ENCODE measurements around the gene SDF2. TPM values are rescaled to one million over a fixed set of nuclear protein-coding genes. Genes with fewer than 3 reads are reported as not detected.

Gene SDF2
- total and polyA plus RNA-seq, 2 of the 4 experiments (the other 2 are of a cell fraction) = 76.0 to 81.7 TPM

DNA sequence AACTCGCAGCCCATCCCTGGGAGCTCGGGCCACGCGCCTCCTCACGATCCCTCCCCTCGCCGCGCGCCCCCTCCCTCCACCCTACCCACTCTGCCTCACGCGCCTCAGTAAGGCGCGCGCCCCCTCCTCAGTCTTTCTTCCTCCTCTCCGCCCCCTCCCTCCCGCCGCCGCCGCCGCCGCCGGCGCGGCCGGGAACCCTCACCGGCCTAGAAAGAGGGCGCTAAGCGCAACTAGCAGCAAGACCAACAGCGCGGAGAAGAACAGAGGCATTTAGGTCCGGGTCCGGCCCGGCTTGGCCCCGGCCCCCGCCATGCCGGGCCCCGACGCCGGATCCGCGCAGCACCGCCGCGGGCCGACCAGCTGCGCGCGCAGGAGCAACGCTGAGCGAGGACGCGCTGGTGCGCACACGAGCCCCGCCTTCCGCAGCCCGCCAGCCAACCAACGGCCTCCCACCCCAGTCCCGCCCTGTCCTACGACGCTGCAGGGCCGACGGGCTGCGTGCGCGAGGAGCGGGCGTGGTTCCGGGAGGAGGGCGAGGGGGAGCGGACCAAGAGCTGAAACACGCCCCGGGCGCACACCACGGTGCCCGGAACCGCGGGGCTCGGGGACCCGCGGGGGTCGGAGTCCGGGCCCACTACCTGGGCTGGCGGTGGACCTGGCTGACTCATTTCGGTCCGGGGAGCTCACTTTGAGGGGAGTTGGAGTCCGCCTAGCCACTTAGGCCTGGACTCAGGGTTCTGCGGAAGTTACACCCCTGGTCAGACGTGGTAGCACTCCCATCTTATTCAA is 16.7 kb downstream of the SDF2 start, which contains the start of gene BLTP2:
Gene BLTP2, minus strand, starts transcription at position 372 of the 789 bp plus-strand sequence. Its CDS starts 102 bp downstream, at position 270.
- Histone ChIP-seq H3K4me1 (ENCODE audit: control insufficient read depth, insufficient read depth, low read length) (peaks cover 2% of the 10 kb centered on the region; the same call in 1 of the 2 replicates), H2AFZ (replicated peaks; ENCODE audit: low read length, poor library complexity) (peak within 1 kb of the TSS; percentile 94), H3K27ac (ENCODE audit: insufficient read depth, low read length) (peak within 1 kb of the TSS; percentile 86), H3K14ac (replicated peaks; ENCODE audit: low read depth, low read length) (peak within 1 kb of the TSS; percentile 64), H3K27me3 (ENCODE audit: control insufficient read depth, insufficient read depth, low read length) (no peaks in the 10 kb centered on the region), H3K79me1 (ENCODE audit: low read depth in 1 of 2, low read length in 2 of 2) (peaks cover 32 to 57% of the 10 kb centered on the region in 2 experiments), H4K91ac (ENCODE audit: insufficient read depth, low read depth, low read length) (peak within 1 kb of the TSS; percentile 54), H3K9ac (ENCODE audit: low read depth, low read length) (peak within 1 kb of the TSS; percentile 94), H3K56ac (ENCODE audit: extremely low read depth, insufficient read depth, low read length) (peak within 1 kb of the TSS; percentile 74; the same call in 1 of the 2 replicates), H4K5ac (ENCODE audit: low read depth, low read length) (peak within 1 kb of the TSS; percentile 85), H3K9me3 (ENCODE audit: control insufficient read depth, insufficient read depth, low read length) (no peaks in the 10 kb centered on the region), H2AK5ac (ENCODE audit: low read depth, low read length) (peak within 1 kb of the TSS; percentile 93), H3K9me1 (ENCODE audit: insufficient read depth, low read length) (no peaks in the 10 kb centered on the region), H3K4me2 (ENCODE audit: low read depth, low read length) (peak within 1 kb of the TSS; percentile 99), H2BK5ac (ENCODE audit: low read depth, low read length, poor library complexity, severe bottlenecking) (peak within 1 kb of the TSS; percentile 82), H2BK20ac (ENCODE audit: low read depth, low read length) (no peak within 1 kb of the TSS), H3K36me3 (ENCODE audit: control insufficient read depth, insufficient read depth, low read length) (peaks cover 28% of the 10 kb centered on the region), H4K20me1 (ENCODE audit: insufficient read depth, low read length) (peaks cover 13% of the 10 kb centered on the region; the same call in 1 of the 2 replicates), H3K23ac (ENCODE audit: low read depth, low read length) (peak within 1 kb of the TSS; percentile 72), H4K8ac (ENCODE audit: low read depth in 2 of 2, low read length in 2 of 2) (peak within 1 kb of the TSS; percentile 92 to 96), H3K18ac (ENCODE audit: low read depth, low read length) (peak within 1 kb of the TSS; percentile 49), H2BK15ac (ENCODE audit: low read depth, low read length) (no peak within 1 kb of the TSS), H3K4ac (ENCODE audit: low read depth, low read length) (peak within 1 kb of the TSS; percentile 78), H2BK120ac (ENCODE audit: low read depth, low read length) (no peak within 1 kb of the TSS), H3K4me3 (ENCODE audit: insufficient read depth, low read depth, low read length) (peak within 1 kb of the TSS; percentile 87), H2AK9ac (replicated peaks; ENCODE audit: low read depth, low read length, poor library complexity) (peak within 1 kb of the TSS; percentile 91)
- dilution Hi-C loops (cut with HindIII; ENCODE audit: low sequenced_read_pairs, unreplicated experiment) (no loop called here), in situ Hi-C loops (cut with MboI; ENCODE audit: low sequenced_read_pairs) (no loop called here), intact Hi-C loops (cut with micrococcal nuclease) (loop anchor here (2.0 kb wide), 1 partner anchor 66 kb away; the partner anchor contains the start of gene PROCA1)
- BruUV-seq (replicated peaks) = no TSS peak
- ChIA-PET CTCF (interaction anchor here (0.8 to 1.7 kb wide), 4 partner anchors 13 to 82 kb away, joined by 3 to 5 read pairs (median 4); no protein-coding TSS in a partner anchor), POLR2A (ENCODE audit: unreplicated experiment) (no interaction called here)
- 1% methylated on average over 31 of the region's 89 CpGs; no CpG with 5 or more reads in 1 of the 2 experiments for WGBS, 2 experiments (ENCODE audit: extremely low coverage in 2 of 2, insufficient read length in 1 of 2)
- DNase-seq (peak; percentile 92), ATAC-seq (ENCODE audit: low read depth) (peak; percentile 99)
- TF ChIP-seq CEBPB (IDR thresholded peaks at IDR 0.05; ENCODE audit: low read depth, low read length) (no peak), RAD21 (IDR thresholded peaks at IDR 0.05; ENCODE audit: low read length) (no peak), RFX5 (IDR thresholded peaks at IDR 0.05; ENCODE audit: low read depth, low read length) (no peak), NFE2L2 (IDR thresholded peaks at IDR 0.05; ENCODE audit: low read depth, low read length) (no peak), BHLHE40 (IDR thresholded peaks at IDR 0.05; ENCODE audit: low read depth, low read length) (no peak), CHD1 (IDR thresholded peaks at IDR 0.05; ENCODE audit: low read depth, low read length) (no peak), RCOR1 (IDR thresholded peaks at IDR 0.05; ENCODE audit: insufficient replicate concordance, low read length) (no peak), FOS (IDR thresholded peaks at IDR 0.05; ENCODE audit: low read depth, low read length) (no peak), SMC3 (IDR thresholded peaks at IDR 0.05; ENCODE audit: low read depth, low read length) (no peak), MAZ (IDR thresholded peaks at IDR 0.05; ENCODE audit: borderline replicate concordance, low read depth, low read length) (peak; percentile 73; the same call in 1 of the 2 replicates), POLR2A (IDR thresholded peaks at IDR 0.05; ENCODE audit: low read depth, low read length) (peak; percentile 70; the same call in 1 of the 2 replicates), MXI1 (IDR thresholded peaks at IDR 0.05; ENCODE audit: borderline replicate concordance, low read depth, low read length) (peak; percentile 92; the same call in 1 of the 2 replicates)
- TF ChIP-seq, protein P1, sequence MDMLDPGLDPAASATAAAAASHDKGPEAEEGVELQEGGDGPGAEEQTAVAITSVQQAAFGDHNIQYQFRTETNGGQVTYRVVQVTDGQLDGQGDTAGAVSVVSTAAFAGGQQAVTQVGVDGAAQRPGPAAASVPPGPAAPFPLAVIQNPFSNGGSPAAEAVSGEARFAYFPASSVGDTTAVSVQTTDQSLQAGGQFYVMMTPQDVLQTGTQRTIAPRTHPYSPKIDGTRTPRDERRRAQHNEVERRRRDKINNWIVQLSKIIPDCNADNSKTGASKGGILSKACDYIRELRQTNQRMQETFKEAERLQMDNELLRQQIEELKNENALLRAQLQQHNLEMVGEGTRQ (IDR thresholded peaks at IDR 0.05; ENCODE audit: low read depth, low read length) = no peak
- TF ChIP-seq, protein P2, sequence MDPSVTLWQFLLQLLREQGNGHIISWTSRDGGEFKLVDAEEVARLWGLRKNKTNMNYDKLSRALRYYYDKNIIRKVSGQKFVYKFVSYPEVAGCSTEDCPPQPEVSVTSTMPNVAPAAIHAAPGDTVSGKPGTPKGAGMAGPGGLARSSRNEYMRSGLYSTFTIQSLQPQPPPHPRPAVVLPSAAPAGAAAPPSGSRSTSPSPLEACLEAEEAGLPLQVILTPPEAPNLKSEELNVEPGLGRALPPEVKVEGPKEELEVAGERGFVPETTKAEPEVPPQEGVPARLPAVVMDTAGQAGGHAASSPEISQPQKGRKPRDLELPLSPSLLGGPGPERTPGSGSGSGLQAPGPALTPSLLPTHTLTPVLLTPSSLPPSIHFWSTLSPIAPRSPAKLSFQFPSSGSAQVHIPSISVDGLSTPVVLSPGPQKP (IDR thresholded peaks at IDR 0.05; ENCODE audit: borderline replicate concordance, low read depth, low read length) = no peak
